ENCODE data around the gene VAT1.

VAT1 gene

GRCh38 chr17:42967925-42968324, 54.3 kb downstream of the VAT1 start:
- DNase-seq: no peak
